ENCODE results near the gene PSENEN.
A peak's percentile ranks its signal among the peaks of the same experiment; 100 is the strongest.

Gene PSENEN

GRCh38 chr19:35745328-35746086, at the start of gene PSENEN, which contains the start of gene U2AF1L4:
TSS of gene PSENEN (plus strand) at chr19:35745651. CDS start at chr19:35745931, 280 bp downstream.
TSS of gene U2AF1L4 (minus strand) at chr19:35745418. CDS start at chr19:35745391, 27 bp downstream.
- peak; percentile 99 for DNase-seq (ENCODE audit: low read depth)

GRCh38 chr19:35695895-35696422, 49.5 kb upstream of the PSENEN start:
- DNase-seq (ENCODE audit: low read depth): no peak

- no peak for DNase-seq (ENCODE audit: low read depth)
Observed at GRCh38 chr19:35696835-35697234, 48.6 kb upstream of the PSENEN start.

- DNase-seq (ENCODE audit: low read depth): peak; percentile 98
Observed at GRCh38 chr19:35702223-35703012, 43.0 kb upstream of the PSENEN start.

- DNase-seq (ENCODE audit: low read depth): no peak
Observed at GRCh38 chr19:35703343-35703742, 42.1 kb upstream of the PSENEN start.

GRCh38 chr19:35704218-35704617, 41.2 kb upstream of the PSENEN start, which contains the start of gene ZBTB32:
TSS of gene ZBTB32 (plus strand) at chr19:35704558. CDS start at chr19:35714627, 10,069 bp downstream.
- DNase-seq (ENCODE audit: low read depth): peak; percentile 72

GRCh38 chr19:35708391-35708790, 37.1 kb upstream of the PSENEN start:
- DNase-seq (ENCODE audit: low read depth): no peak

- no peak for DNase-seq (ENCODE audit: low read depth)
Observed at GRCh38 chr19:35710784-35711723, 34.4 kb upstream of the PSENEN start.

GRCh38 chr19:35712567-35713505, 32.6 kb upstream of the PSENEN start:
- no peak for DNase-seq (ENCODE audit: low read depth)

GRCh38 chr19:35713506-35713850, 32.0 kb upstream of the PSENEN start:
- no peak for DNase-seq (ENCODE audit: low read depth)

GRCh38 chr19:35713904-35714495, 31.5 kb upstream of the PSENEN start:
- no peak for DNase-seq (ENCODE audit: low read depth)

GRCh38 chr19:35714601-35715354, 30.7 kb upstream of the PSENEN start:
- DNase-seq (ENCODE audit: low read depth): no peak

GRCh38 chr19:35715355-35715809, 30.1 kb upstream of the PSENEN start:
- DNase-seq (ENCODE audit: low read depth): no peak

- DNase-seq (ENCODE audit: low read depth): peak; percentile 58
Observed at GRCh38 chr19:35715981-35716800, 29.3 kb upstream of the PSENEN start.

- peak; percentile 97 for DNase-seq (ENCODE audit: low read depth)
Observed at GRCh38 chr19:35716801-35717664, 28.4 kb upstream of the PSENEN start.

- no peak for DNase-seq (ENCODE audit: low read depth)
Observed at GRCh38 chr19:35717665-35718344, 27.6 kb upstream of the PSENEN start, which contains the start of gene KMT2B. TSS of gene KMT2B (plus strand) at chr19:35718003. CDS start at chr19:35718019, 16 bp downstream.

Measured in EH (cell line).